K562 (cell line): ENCODE measurements around the gene TLN1. TPM values are rescaled to one million over a fixed set of nuclear protein-coding genes. Genes with fewer than 3 reads are reported as not detected.

Source experiments
- ILF3 ChIP-seq: fragments of 450-650 bp; IDR thresholded peaks from 2 replicates; pipeline ENCODE4 v1.6.1; 2018; ENCODE audit warnings: antibody characterized with exemption, mild to moderate bottlenecking, moderate library complexity, borderline replicate concordance
- RBM14 ChIP-seq: fragments of 200-400 bp; formaldehyde crosslinking; IDR thresholded peaks from 2 replicates; pipeline ENCODE4 v1.6.1; 2018; ENCODE audit warnings: low read depth, mild to moderate bottlenecking, low read length, moderate library complexity, borderline replicate concordance; ENCODE audit not compliant: insufficient read depth
- polyA plus RNA-seq, 8 experiments: library from polyadenylated mRNA; depleted of rRNA in 4 of 8; stranded (reverse) in 5 of 8; unstranded in 3 of 8; fragments of >200 nt; fragmentation: Nextera tagmentation in 2 of 8; fragmentation: Illumina TruSeq in 1 of 8; extraction: Ambion mirVana in 2 of 8; extraction: Trizol in 1 of 8; gene quantifications; 2 replicates each; pipeline versions ENCODE4 v1.2.1 to v1.2.3, GENCODE V29; 2011 to 2014; ENCODE audit warnings: inconsistent platforms in 1 of 8, missing spikeins in 1 of 8
- total RNA-seq, 7 experiments: library from RNA; depleted of rRNA in 6 of 7; stranded (reverse); fragments of >200 nt in 6 of 7; fragmentation: Illumina TruSeq in 2 of 7; extraction: Trizol in 2 of 7; gene quantifications; 2 replicates each; pipeline versions ENCODE4 v1.2.1 to v1.2.3, GENCODE V29; 2011 to 2021; ENCODE audit warnings: low replicate concordance in 1 of 7
- TF ChIP-seq, protein P1 (sequence below): fragments of 450-650 bp; IDR thresholded peaks from 2 replicates; pipeline ENCODE4 v1.6.1; 2016
- TF ChIP-seq, protein P2 (sequence below), 2 experiments: fragments of 450-650 bp; formaldehyde crosslinking in 1 of 2; IDR thresholded peaks; 2 replicates each; pipeline versions ENCODE4 v1.4.0 to v1.6.1; 2014 to 2020; ENCODE audit warnings: mild to moderate bottlenecking in 2 of 2, borderline replicate concordance in 1 of 2, low read depth in 1 of 2

The TLN1 gene
- total and polyA plus RNA-seq, 9 of the 15 experiments (the other 6 are each of a cell fraction or from before 2014, with no cell fraction given) = 3.6 to 240 (median 54.8) TPM

DNA sequence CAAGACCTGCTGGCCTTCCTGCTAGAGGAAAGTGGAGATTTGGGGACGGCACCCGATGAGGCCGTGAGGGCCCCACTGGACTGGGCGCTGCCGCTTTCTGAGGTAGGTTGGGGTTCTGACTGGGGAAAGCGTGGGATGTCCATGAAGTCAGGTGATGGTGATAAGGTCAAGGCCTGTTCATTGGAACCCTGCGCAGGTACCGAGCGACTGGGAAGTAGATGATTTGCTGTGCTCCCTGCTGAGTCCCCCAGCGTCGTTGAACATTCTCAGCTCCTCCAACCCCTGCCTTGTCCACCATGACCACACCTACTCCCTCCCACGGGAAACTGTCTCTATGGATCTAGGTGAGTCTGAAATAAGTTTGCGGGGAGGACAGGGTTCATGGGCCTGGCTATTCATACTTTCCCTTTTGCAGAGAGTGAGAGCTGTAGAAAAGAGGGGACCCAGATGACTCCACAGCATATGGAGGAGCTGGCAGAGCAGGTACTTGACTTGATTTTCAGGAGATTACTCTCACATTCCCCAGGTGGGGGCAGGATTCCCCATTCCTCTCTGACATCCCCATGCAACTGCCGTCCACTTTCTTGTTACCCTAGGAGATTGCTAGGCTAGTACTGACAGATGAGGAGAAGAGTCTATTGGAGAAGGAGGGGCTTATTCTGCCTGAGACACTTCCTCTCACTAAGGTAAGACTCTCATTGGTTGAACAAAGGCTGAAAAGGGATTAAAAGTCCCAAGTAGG is 976 bp upstream of the TLN1 start (continued):
- TF ChIP-seq, protein P1, sequence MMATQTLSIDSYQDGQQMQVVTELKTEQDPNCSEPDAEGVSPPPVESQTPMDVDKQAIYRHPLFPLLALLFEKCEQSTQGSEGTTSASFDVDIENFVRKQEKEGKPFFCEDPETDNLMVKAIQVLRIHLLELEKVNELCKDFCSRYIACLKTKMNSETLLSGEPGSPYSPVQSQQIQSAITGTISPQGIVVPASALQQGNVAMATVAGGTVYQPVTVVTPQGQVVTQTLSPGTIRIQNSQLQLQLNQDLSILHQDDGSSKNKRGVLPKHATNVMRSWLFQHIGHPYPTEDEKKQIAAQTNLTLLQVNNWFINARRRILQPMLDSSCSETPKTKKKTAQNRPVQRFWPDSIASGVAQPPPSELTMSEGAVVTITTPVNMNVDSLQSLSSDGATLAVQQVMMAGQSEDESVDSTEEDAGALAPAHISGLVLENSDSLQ = peak; percentile 67
- TF ChIP-seq, protein P2, sequence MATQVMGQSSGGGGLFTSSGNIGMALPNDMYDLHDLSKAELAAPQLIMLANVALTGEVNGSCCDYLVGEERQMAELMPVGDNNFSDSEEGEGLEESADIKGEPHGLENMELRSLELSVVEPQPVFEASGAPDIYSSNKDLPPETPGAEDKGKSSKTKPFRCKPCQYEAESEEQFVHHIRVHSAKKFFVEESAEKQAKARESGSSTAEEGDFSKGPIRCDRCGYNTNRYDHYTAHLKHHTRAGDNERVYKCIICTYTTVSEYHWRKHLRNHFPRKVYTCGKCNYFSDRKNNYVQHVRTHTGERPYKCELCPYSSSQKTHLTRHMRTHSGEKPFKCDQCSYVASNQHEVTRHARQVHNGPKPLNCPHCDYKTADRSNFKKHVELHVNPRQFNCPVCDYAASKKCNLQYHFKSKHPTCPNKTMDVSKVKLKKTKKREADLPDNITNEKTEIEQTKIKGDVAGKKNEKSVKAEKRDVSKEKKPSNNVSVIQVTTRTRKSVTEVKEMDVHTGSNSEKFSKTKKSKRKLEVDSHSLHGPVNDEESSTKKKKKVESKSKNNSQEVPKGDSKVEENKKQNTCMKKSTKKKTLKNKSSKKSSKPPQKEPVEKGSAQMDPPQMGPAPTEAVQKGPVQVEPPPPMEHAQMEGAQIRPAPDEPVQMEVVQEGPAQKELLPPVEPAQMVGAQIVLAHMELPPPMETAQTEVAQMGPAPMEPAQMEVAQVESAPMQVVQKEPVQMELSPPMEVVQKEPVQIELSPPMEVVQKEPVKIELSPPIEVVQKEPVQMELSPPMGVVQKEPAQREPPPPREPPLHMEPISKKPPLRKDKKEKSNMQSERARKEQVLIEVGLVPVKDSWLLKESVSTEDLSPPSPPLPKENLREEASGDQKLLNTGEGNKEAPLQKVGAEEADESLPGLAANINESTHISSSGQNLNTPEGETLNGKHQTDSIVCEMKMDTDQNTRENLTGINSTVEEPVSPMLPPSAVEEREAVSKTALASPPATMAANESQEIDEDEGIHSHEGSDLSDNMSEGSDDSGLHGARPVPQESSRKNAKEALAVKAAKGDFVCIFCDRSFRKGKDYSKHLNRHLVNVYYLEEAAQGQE (IDR thresholded peaks at IDR 0.05; ENCODE audit: borderline replicate concordance) = no peak
- TF ChIP-seq, protein P2 (CRISPR knock-in tag; IDR thresholded peaks at IDR 0.05; ENCODE audit: low read depth) = no peak
- no peak for TF ChIP-seq ILF3
- TF ChIP-seq RBM14 = no peak
- TF ChIP-seq, all 486 proteins: peak for 20
